Measurements from ENCODE around the gene NT5C3A. TPM values are rescaled to one million over a fixed set of nuclear protein-coding genes. Genes with fewer than 3 reads are reported as not detected.
A peak's percentile ranks its signal among the peaks of the same experiment; 100 is the strongest.

The NT5C3A gene
- total and polyA plus RNA-seq, 9 of the 15 experiments (the other 6 are each of a cell fraction or from before 2014, with no cell fraction given), result 18.6 to 60.1 (median 40.0) TPM

- TF ChIP-seq, protein P1, sequence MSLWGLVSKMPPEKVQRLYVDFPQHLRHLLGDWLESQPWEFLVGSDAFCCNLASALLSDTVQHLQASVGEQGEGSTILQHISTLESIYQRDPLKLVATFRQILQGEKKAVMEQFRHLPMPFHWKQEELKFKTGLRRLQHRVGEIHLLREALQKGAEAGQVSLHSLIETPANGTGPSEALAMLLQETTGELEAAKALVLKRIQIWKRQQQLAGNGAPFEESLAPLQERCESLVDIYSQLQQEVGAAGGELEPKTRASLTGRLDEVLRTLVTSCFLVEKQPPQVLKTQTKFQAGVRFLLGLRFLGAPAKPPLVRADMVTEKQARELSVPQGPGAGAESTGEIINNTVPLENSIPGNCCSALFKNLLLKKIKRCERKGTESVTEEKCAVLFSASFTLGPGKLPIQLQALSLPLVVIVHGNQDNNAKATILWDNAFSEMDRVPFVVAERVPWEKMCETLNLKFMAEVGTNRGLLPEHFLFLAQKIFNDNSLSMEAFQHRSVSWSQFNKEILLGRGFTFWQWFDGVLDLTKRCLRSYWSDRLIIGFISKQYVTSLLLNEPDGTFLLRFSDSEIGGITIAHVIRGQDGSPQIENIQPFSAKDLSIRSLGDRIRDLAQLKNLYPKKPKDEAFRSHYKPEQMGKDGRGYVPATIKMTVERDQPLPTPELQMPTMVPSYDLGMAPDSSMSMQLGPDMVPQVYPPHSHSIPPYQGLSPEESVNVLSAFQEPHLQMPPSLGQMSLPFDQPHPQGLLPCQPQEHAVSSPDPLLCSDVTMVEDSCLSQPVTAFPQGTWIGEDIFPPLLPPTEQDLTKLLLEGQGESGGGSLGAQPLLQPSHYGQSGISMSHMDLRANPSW (CRISPR knock-in tag; IDR thresholded peaks at IDR 0.05), result no peak
Measured at GRCh38 chr7:33061282-33061937, 1.2 kb downstream of the NT5C3A start (continued).

GRCh38 chr7:33059635-33060034 lies 2.9 kb downstream of the NT5C3A start:
- Histone ChIP-seq H3K4me1 (replicated peaks in 1 of 2; ENCODE audit: control insufficient read depth in 2 of 2, insufficient read depth in 2 of 2, low read length in 2 of 2) (peaks cover 7 to 25% of the 10 kb centered on the region in 2 experiments; a peak in 4 of 5 replicates), H3K9ac (ENCODE audit: insufficient read depth in 1 of 2, low read depth in 2 of 2, low read length in 2 of 2) (peak overlapping the region in 1 of 2 experiments; percentile 29; a peak in 1 of 4 replicates), H3K79me2 (ENCODE audit: control insufficient read depth, insufficient read depth, low read length) (peaks cover 79% of the 10 kb centered on the region), H2AFZ (ENCODE audit: low read depth, low read length) (no peak overlapping the region), H3K36me3 (ENCODE audit: control insufficient read depth, insufficient read depth, low read length) (peaks cover 40% of the 10 kb centered on the region; the same call in 2 of the 3 replicates), H3K4me2 (ENCODE audit: insufficient read depth, low read length) (peak overlapping the region; percentile 3; the same call in 1 of the 2 replicates), H3K4me3 (no peak overlapping the region), H3K9me3 (replicated peaks; ENCODE audit: control insufficient read depth, insufficient read depth, low read depth, low read length) (no peaks in the 10 kb centered on the region), H4K20me1 (replicated peaks; ENCODE audit: control insufficient read depth, insufficient read depth, low read length) (0 out of 2 replicates have a peak, but pooled peaks cover 9% of the 10 kb centered on the region), H3K27me3 (ENCODE audit: control insufficient read depth in 2 of 2, insufficient read depth in 2 of 2, low read length in 2 of 2) (no peaks in the 10 kb centered on the region), H3K27ac (ENCODE audit: extremely low read depth, low read depth, low read length) (no peak overlapping the region), H3K9me1 (ENCODE audit: control insufficient read depth, insufficient read depth, low read length) (no peaks in the 10 kb centered on the region)
- intact Hi-C loops (cut with micrococcal nuclease) (loop anchor here (5.0 to 10.0 kb wide), 4 partner anchors 102 to 565 kb away; partner anchors contain the start of genes AVL9, FKBP9 and LSM5), in situ Hi-C loops (cut with MboI) (no loop called here)
- no peak for FAIRE-seq
- ChIA-PET CTCF (ENCODE audit: low intra/inter-chr PET ratio) (no interaction called here), POLR2A (no interaction called here)
- ATAC-seq, result no peak
- no peak for DNase-seq (ENCODE audit: extremely low read depth in 1 of 4, low spot score in 3 of 4)
- 26% methylated on average over 4 of the region's 4 CpGs for WGBS (ENCODE audit: insufficient coverage, low coverage, missing lambda C conversion rate)
- no TSS peak for BruUV-seq (replicated peaks)
- no peak for TF ChIP-seq BRD4 (IDR thresholded peaks at IDR 0.05)
- peak; percentile 26 for TF ChIP-seq RBM25 (IDR thresholded peaks at IDR 0.05; ENCODE audit: low read depth, low read length, severe bottlenecking)
- TF ChIP-seq ELF1 (tag; IDR thresholded peaks at IDR 0.05), result no peak
- TF ChIP-seq CUX1 (CRISPR knock-in tag; IDR thresholded peaks at IDR 0.05), result no peak
- TF ChIP-seq ZNF586 (CRISPR knock-in tag; conservative IDR thresholded peaks at IDR 0.05), result no peak
- no peak for TF ChIP-seq PHTF2 (CRISPR knock-in tag; IDR thresholded peaks at IDR 0.05)
- TF ChIP-seq JUNB (CRISPR knock-in tag; conservative IDR thresholded peaks at IDR 0.05), result no peak
- TF ChIP-seq HDAC3 (IDR thresholded peaks at IDR 0.05; ENCODE audit: borderline replicate concordance, partially characterized antibody), result peak; percentile 20
- TF ChIP-seq SIRT6 (IDR thresholded peaks at IDR 0.05; ENCODE audit: low read depth, low read length), result no peak
- TF ChIP-seq POLR2H (tag; IDR thresholded peaks at IDR 0.05; ENCODE audit: low read depth), result no peak
- TF ChIP-seq DPF2 (IDR thresholded peaks at IDR 0.05), result 0 out of 2 replicates have a peak, but pooled peaks have one; percentile 32
- no peak for TF ChIP-seq TARDBP (IDR thresholded peaks at IDR 0.05)
- TF ChIP-seq ZNF133 (CRISPR knock-in tag; IDR thresholded peaks at IDR 0.05), result no peak
